Endothelial cell of umbilical vein (primary cell): ENCODE data around the gene OPCML. TPM values are rescaled to one million over a fixed set of nuclear protein-coding genes. Genes with fewer than 3 reads are reported as not detected.

ENCODE experiments used
- BruUV-seq: library from RNA; stranded (reverse); fragments of 400-500 nt; replicated peaks from 2 replicates; lab custom pipeline; 2021; lab: Mats Ljungman, UMichigan
- CTCF ChIA-PET: fragments of 300-600, 350-600 bp; sonication (Branson Sonifier 250); formaldehyde crosslinking; loops from one replicate; lab custom pipeline; 2021; ENCODE audit warnings: antibody characterized with exemption, inconsistent platforms; lab: Charles Lee
- POLR2A ChIA-PET: fragments of 300-600, 350-600 bp; sonication (Branson Sonifier 250); formaldehyde crosslinking; loops from one replicate; lab custom pipeline; 2021; ENCODE audit warnings: antibody characterized with exemption, inconsistent platforms; lab: Charles Lee
- DNase-seq: peaks from one replicate; pipeline ENCODE4 v3.0.0-alpha.2; 2011; ENCODE audit warnings: low read depth, low spot score
- FAIRE-seq: peaks from 2 replicates; lab custom pipeline; 2011; peaks lifted over from hg19 to GRCh38; lab: Jason Lieb, UNC
- H2AFZ ChIP-seq: 2 replicates; pipeline ENCODE4 v1.6.0; 2012; ENCODE audit warnings: low read depth, low read length, control low read depth, inconsistent platforms
- H3K27ac ChIP-seq: 2 replicates; pipeline ENCODE4 v1.5.1; 2011; ENCODE audit warnings: low read depth, mild to moderate bottlenecking, control low read depth, low read length, moderate library complexity; ENCODE audit not compliant: insufficient read depth
- H3K27me3 ChIP-seq, 2 experiments: 2 replicates each; pipeline versions ENCODE4 v1.6.0 to v1.6.1; 2011; ENCODE audit warnings: low read length in 2 of 2, mixed read lengths in 1 of 2; ENCODE audit not compliant: control insufficient read depth in 2 of 2, insufficient read depth in 2 of 2
- H3K36me3 ChIP-seq, 2 experiments: 2 replicates in 1 of 2; 3 replicates in 1 of 2; pipeline ENCODE4 v1.5.1; 2011; ENCODE audit warnings: low read length in 2 of 2, mild to moderate bottlenecking in 1 of 2, moderate library complexity in 1 of 2; ENCODE audit not compliant: control insufficient read depth in 2 of 2, insufficient read depth in 2 of 2; ENCODE audit errors: extremely low read depth in 1 of 2
- H3K4me1 ChIP-seq: 3 replicates; pipeline ENCODE4 v1.5.1; 2011; ENCODE audit warnings: mild to moderate bottlenecking, low read length; ENCODE audit not compliant: control insufficient read depth, insufficient read depth; ENCODE audit errors: extremely low read depth
- H3K4me2 ChIP-seq: 2 replicates; pipeline ENCODE4 v1.6.1; 2011; ENCODE audit warnings: low read length, control low read depth, mixed read lengths; ENCODE audit not compliant: insufficient read depth
- H3K4me3 ChIP-seq, 3 experiments: fragments of 200-600 bp in 1 of 3; sonication (generic), shearing (Covaris generic) in 1 of 3; replicated peaks in 1 of 3; 2 replicates each; pipeline ENCODE4 v1.5.1; 2011 to 2016; ENCODE audit warnings: control low read depth in 3 of 3, low read length in 3 of 3, mild to moderate bottlenecking in 2 of 3, inconsistent platforms in 1 of 3, low read depth in 1 of 3, moderate library complexity in 1 of 3; ENCODE audit not compliant: insufficient read depth in 1 of 3
- H3K79me2 ChIP-seq: 2 replicates; pipeline ENCODE4 v1.6.0; 2012; ENCODE audit warnings: low read length, inconsistent platforms; ENCODE audit not compliant: control insufficient read depth, insufficient read depth
- H3K9ac ChIP-seq: replicated peaks from 2 replicates; pipeline ENCODE3; 2011; ENCODE audit warnings: low read length, control low read depth; ENCODE audit not compliant: insufficient read depth; ENCODE audit errors: extremely low read depth
- H3K9me1 ChIP-seq: replicated peaks from 3 replicates; pipeline ENCODE4 v1.6.0; 2011; ENCODE audit warnings: mild to moderate bottlenecking, low read length; ENCODE audit not compliant: control insufficient read depth, insufficient read depth; ENCODE audit errors: extremely low read depth
- H3K9me3 ChIP-seq: replicated peaks from 2 replicates; pipeline ENCODE4 v1.5.1; 2012; ENCODE audit warnings: low read length, inconsistent platforms; ENCODE audit not compliant: control insufficient read depth, insufficient read depth
- H4K20me1 ChIP-seq: replicated peaks from 2 replicates; pipeline ENCODE3; 2011; ENCODE audit warnings: mild to moderate bottlenecking, low read length; ENCODE audit not compliant: control insufficient read depth, insufficient read depth; ENCODE audit errors: extremely low read depth
- EZH2 ChIP-seq: IDR thresholded peaks from 2 replicates; pipeline ENCODE4 v1.6.1; 2012; ENCODE audit warnings: borderline replicate concordance, low read depth, mild to moderate bottlenecking, moderate library complexity, low read length, inconsistent platforms; ENCODE audit not compliant: severe bottlenecking
- FOS ChIP-seq: IDR thresholded peaks from 2 replicates; pipeline ENCODE4 v1.6.1; 2011; ENCODE audit warnings: mild to moderate bottlenecking, low read length, moderate library complexity, borderline replicate concordance; ENCODE audit not compliant: insufficient read depth
- GATA2 ChIP-seq: IDR thresholded peaks from 2 replicates; pipeline ENCODE4 v1.7.0; 2011; ENCODE audit warnings: low read depth, mild to moderate bottlenecking, moderate library complexity, mixed read lengths, low read length; ENCODE audit not compliant: insufficient read length, insufficient read depth
- JUN ChIP-seq: IDR thresholded peaks from 2 replicates; pipeline ENCODE4 v1.6.1; 2011; ENCODE audit warnings: borderline replicate concordance, low read depth; ENCODE audit not compliant: insufficient read length, insufficient read depth
- MYC ChIP-seq: IDR thresholded peaks from one replicate; pipeline ENCODE4 v1.6.1; 2011; ENCODE audit warnings: mild to moderate bottlenecking, low read depth, low read length
- POLR2A ChIP-seq: IDR thresholded peaks from 2 replicates; pipeline ENCODE4 v1.6.1; 2012; ENCODE audit warnings: low read depth, mild to moderate bottlenecking, control low read depth, low read length
- POLR2AphosphoS5 ChIP-seq: IDR thresholded peaks from 2 replicates; pipeline ENCODE4 v1.6.1; 2012; ENCODE audit warnings: low read depth, mild to moderate bottlenecking, control low read depth, low read length, moderate library complexity; ENCODE audit not compliant: insufficient read depth
- dilution Hi-C: fragments of 300-500 bp; cut with MboI; formaldehyde crosslinking; loops from one replicate; pipeline ENCODE4 v1.15.0; 2019; ENCODE audit warnings: low sequenced_read_pairs; ENCODE audit not compliant: extremely low pct_ligation_motif_present
- intact Hi-C: fragments of 100-400 bp; cut with micrococcal nuclease; formaldehyde crosslinking; loops from one replicate; pipeline ENCODE4 v1.10.0; 2022
- polyA plus RNA-seq, 4 experiments: library from polyadenylated mRNA; depleted of rRNA in 3 of 4; stranded (reverse) in 3 of 4; unstranded in 1 of 4; fragments of >200 nt; gene quantifications; 2 replicates each; pipeline versions ENCODE4 v1.2.1 to v1.2.3, GENCODE V29; 2011 to 2012; ENCODE audit warnings: missing spikeins in 1 of 4
- total RNA-seq: library from RNA; stranded (reverse); gene quantifications from 2 replicates; pipeline ENCODE4 v1.2.3, GENCODE V29; 2021
- TF ChIP-seq, protein P1 (sequence below): IDR thresholded peaks from 2 replicates; pipeline ENCODE4 v1.6.1; 2011; ENCODE audit not compliant: insufficient read depth, insufficient read length
- TF ChIP-seq, protein P2 (sequence below), 2 donors: IDR thresholded peaks; 1 replicate in 1 of 2; 2 replicates in 1 of 2; pipeline ENCODE4 v1.5.1; 2011; ENCODE audit warnings: low read length in 2 of 2, mild to moderate bottlenecking in 2 of 2, moderate library complexity in 2 of 2, control low read depth in 1 of 2, inconsistent platforms in 1 of 2, low read depth in 1 of 2; ENCODE audit not compliant: insufficient read depth in 1 of 2; ENCODE audit errors: extremely low read depth in 1 of 2

OPCML gene
- total and polyA plus RNA-seq, 2 donors (not counting 3 experiments of a cell fraction or from before 2014, with no cell fraction given): not detected

DNA sequence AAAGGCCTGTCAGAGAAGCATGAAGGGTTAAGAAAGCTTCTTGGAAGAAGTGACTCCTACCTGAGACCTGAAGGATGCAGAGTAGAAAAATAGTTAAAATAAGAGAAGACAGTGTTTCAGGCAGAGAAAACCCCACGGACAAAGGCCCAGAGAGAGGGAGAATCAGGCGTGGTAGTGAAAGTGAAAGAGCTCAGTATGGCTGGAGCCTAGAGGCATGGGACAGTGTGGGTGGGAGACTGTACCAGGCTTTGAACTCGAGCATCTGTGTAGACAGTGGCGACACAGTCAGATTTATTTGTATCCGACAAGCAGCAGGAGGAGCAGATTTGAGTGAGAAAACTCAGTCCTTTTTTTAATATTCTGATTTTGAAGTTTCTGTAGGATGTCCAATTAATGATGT, 360.0 kb downstream of the OPCML start:
- Histone ChIP-seq H3K9me1 (no peaks in the 10 kb centered on the region), H2AFZ (no peak overlapping the region), H3K4me2 (no peak overlapping the region), H3K79me2 (no peaks in the 10 kb centered on the region), H3K9me3 (no peaks in the 10 kb centered on the region), H4K20me1 (no peaks in the 10 kb centered on the region), H3K4me3 (no peak overlapping the region), H3K27ac (no peak overlapping the region), H3K36me3 (no peaks in the 10 kb centered on the region), H3K27me3 (no peaks in the 10 kb centered on the region), H3K9ac (no peak overlapping the region), H3K4me1 (no peaks in the 10 kb centered on the region)
- TF ChIP-seq EZH2 (no peak), GATA2 (no peak), POLR2A (no peak), MYC (no peak), POLR2AphosphoS5 (no peak), FOS (no peak), JUN (no peak)
- TF ChIP-seq, protein P1, sequence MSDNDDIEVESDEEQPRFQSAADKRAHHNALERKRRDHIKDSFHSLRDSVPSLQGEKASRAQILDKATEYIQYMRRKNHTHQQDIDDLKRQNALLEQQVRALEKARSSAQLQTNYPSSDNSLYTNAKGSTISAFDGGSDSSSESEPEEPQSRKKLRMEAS: no peak
- TF ChIP-seq, protein P2, sequence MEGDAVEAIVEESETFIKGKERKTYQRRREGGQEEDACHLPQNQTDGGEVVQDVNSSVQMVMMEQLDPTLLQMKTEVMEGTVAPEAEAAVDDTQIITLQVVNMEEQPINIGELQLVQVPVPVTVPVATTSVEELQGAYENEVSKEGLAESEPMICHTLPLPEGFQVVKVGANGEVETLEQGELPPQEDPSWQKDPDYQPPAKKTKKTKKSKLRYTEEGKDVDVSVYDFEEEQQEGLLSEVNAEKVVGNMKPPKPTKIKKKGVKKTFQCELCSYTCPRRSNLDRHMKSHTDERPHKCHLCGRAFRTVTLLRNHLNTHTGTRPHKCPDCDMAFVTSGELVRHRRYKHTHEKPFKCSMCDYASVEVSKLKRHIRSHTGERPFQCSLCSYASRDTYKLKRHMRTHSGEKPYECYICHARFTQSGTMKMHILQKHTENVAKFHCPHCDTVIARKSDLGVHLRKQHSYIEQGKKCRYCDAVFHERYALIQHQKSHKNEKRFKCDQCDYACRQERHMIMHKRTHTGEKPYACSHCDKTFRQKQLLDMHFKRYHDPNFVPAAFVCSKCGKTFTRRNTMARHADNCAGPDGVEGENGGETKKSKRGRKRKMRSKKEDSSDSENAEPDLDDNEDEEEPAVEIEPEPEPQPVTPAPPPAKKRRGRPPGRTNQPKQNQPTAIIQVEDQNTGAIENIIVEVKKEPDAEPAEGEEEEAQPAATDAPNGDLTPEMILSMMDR (IDR thresholded peaks at IDR 0.05; ENCODE audit: extremely low read depth in 1 of 2, insufficient read depth in 1 of 2, low read depth in 1 of 2, low read length in 2 of 2): no peak
- FAIRE-seq (no peak), DNase-seq (no peak)
- dilution Hi-C loops (no loop called here), intact Hi-C loops (no loop called here)
- ChIA-PET CTCF (no interaction called here), POLR2A (no interaction called here)
- BruUV-seq: no TSS peak
